Glomerular visceral epithelial cell (primary cell): Measurements from ENCODE around the gene GADD45GIP1.

Experiments used
- DNase-seq: peaks from one replicate; pipeline ENCODE4 v3.0.0-alpha.2; 2016; ENCODE audit errors: extremely low spot score

Gene GADD45GIP1

DNA sequence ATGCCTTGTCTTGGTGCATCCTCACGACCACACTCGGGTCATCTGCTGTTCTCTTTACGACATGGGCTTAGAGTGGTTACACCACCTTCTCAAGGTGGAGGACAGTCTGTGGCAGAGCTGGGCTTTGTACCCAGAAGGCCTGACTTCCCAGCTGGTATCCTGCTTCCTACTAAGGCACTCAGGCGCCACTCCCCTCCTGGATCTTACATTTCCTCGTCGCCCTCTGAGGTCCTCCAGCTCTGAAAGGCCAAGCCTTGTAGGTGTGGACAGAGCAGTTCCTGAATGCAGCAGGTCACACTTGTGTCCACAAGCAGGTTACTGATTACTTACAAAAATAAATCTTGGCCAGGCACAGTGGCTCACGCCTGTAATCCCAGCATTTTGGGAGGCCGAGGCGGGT, 49.9 kb downstream of the GADD45GIP1 start:
- no peak for DNase-seq
